Kidney (tissue), 14 donors: ENCODE data around the gene DCAF5. TPM values are rescaled to one million over a fixed set of nuclear protein-coding genes. Genes with fewer than 3 reads are reported as not detected.
"Not testable (repeated sequence)": the region's sequence is repeated elsewhere in the genome, so short reads cannot be mapped to it uniquely, and the experiment has no call there.

Experiments used
- DNase-seq, 5 donors: peaks; one replicate each; pipeline ENCODE4 v3.0.0-alpha.2; 2013 to 2020
- FAIRE-seq: peaks from 2 replicates; lab custom pipeline; 2012; peaks lifted over from hg19 to GRCh38; lab: Jason Lieb, UNC
- H3K27ac ChIP-seq, 2 donors: one replicate each; pipeline ENCODE4 v1.7.0; 2013; ENCODE audit warnings: low read depth in 2 of 2, low read length in 2 of 2, inconsistent platforms in 1 of 2
- H3K27me3 ChIP-seq: one replicate; pipeline ENCODE4 v1.7.1; 2013; ENCODE audit warnings: low read length, inconsistent platforms; ENCODE audit not compliant: control insufficient read depth, insufficient read depth
- H3K36me3 ChIP-seq, 3 donors: one replicate each; pipeline versions ENCODE4 v1.7.0 to v1.7.1; 2013; ENCODE audit warnings: low read length in 3 of 3, control low read depth in 1 of 3, inconsistent platforms in 1 of 3; ENCODE audit not compliant: insufficient read depth in 3 of 3, control insufficient read depth in 2 of 3
- H3K4me1 ChIP-seq, 3 donors: one replicate each; pipeline versions ENCODE4 v1.7.0 to v1.7.1; 2013; ENCODE audit warnings: low read length in 3 of 3, inconsistent platforms in 1 of 3, low read depth in 1 of 3; ENCODE audit not compliant: control insufficient read depth in 2 of 3, insufficient read depth in 2 of 3
- H3K4me3 ChIP-seq, 3 donors: one replicate each; pipeline versions ENCODE4 v1.7.0 to v1.8.1; 2013; ENCODE audit warnings: low read length in 3 of 3, control low read depth in 1 of 3, inconsistent platforms in 1 of 3
- H3K9ac ChIP-seq, 3 donors: one replicate each; pipeline versions ENCODE4 v1.7.0 to v1.7.1; 2013; ENCODE audit warnings: low read length in 3 of 3, control low read depth in 1 of 3, inconsistent platforms in 1 of 3
- H3K9me3 ChIP-seq, 3 donors: one replicate each; pipeline versions ENCODE4 v1.7.0 to v1.7.1; 2013; ENCODE audit warnings: low read length in 3 of 3, control low read depth in 1 of 3, inconsistent platforms in 1 of 3; ENCODE audit not compliant: control insufficient read depth in 2 of 3, insufficient read depth in 1 of 3
- intact Hi-C: fragments of 100-400 bp; cut with DNase I; formaldehyde crosslinking; loops from one replicate; pipeline ENCODE4 v1.11.1; 2022
- polyA plus RNA-seq: library from polyadenylated mRNA; stranded (reverse); fragments of 350-450 nt; fragmentation: Illumina TruSeq; extraction: RNeasy Lipid Tissue Mini Kit (QIAGEN cat#74804); gene quantifications from one replicate; pipeline ENCODE4 v1.2.3, GENCODE V29; 2014; ENCODE audit warnings: low read depth, low replicate concordance; ENCODE audit not compliant: insufficient read depth
- total RNA-seq: library from RNA; stranded (reverse); fragmentation: NEBNext Ultra II Directional; extraction: Animal tissue kit (Norgen Biotek cat#: 25700); gene quantifications from one replicate; pipeline ENCODE4 v1.2.1, GENCODE V29; 2021
- TF ChIP-seq, protein P1 (sequence below): IDR thresholded peaks from 3 replicates; pipeline ENCODE4 v1.5.1; 2012; ENCODE audit warnings: mild to moderate bottlenecking, moderate library complexity, borderline replicate concordance; ENCODE audit not compliant: insufficient read depth; ENCODE audit errors: extremely low read depth
- donor health status: control.
- donor health status: control.
- donor health status: control.
- donor health status: control.
- donor health status: control.
- donor health status: DM: yes; HTN: yes; CAD: no.
- donor health status: Normal renal cell carcinoma (clear cell type).

The DCAF5 gene
- total and polyA plus RNA-seq, 2 donors from 2014 or later = 17.3 to 51.0 TPM

GRCh38 chr14:69068744-69069421, 84.0 kb downstream of the DCAF5 start:
- Histone ChIP-seq H3K36me3 (peaks cover 0 to 15% (median 6%) of the 10 kb centered on the region in 3 donors), H3K27ac (no peak overlapping the region), H3K27me3 (no peaks in the 10 kb centered on the region), H3K9me3 (no peaks in the 10 kb centered on the region), H3K9ac (no peak overlapping the region), H3K4me3 (no peak overlapping the region), H3K4me1 (no peaks in the 10 kb centered on the region)
- DNase-seq (peak in 1 of 5 donors; percentile 39), FAIRE-seq (no peak)
- TF ChIP-seq, protein P1, sequence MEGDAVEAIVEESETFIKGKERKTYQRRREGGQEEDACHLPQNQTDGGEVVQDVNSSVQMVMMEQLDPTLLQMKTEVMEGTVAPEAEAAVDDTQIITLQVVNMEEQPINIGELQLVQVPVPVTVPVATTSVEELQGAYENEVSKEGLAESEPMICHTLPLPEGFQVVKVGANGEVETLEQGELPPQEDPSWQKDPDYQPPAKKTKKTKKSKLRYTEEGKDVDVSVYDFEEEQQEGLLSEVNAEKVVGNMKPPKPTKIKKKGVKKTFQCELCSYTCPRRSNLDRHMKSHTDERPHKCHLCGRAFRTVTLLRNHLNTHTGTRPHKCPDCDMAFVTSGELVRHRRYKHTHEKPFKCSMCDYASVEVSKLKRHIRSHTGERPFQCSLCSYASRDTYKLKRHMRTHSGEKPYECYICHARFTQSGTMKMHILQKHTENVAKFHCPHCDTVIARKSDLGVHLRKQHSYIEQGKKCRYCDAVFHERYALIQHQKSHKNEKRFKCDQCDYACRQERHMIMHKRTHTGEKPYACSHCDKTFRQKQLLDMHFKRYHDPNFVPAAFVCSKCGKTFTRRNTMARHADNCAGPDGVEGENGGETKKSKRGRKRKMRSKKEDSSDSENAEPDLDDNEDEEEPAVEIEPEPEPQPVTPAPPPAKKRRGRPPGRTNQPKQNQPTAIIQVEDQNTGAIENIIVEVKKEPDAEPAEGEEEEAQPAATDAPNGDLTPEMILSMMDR = no peak
- intact Hi-C loops = no loop called here

DNA sequence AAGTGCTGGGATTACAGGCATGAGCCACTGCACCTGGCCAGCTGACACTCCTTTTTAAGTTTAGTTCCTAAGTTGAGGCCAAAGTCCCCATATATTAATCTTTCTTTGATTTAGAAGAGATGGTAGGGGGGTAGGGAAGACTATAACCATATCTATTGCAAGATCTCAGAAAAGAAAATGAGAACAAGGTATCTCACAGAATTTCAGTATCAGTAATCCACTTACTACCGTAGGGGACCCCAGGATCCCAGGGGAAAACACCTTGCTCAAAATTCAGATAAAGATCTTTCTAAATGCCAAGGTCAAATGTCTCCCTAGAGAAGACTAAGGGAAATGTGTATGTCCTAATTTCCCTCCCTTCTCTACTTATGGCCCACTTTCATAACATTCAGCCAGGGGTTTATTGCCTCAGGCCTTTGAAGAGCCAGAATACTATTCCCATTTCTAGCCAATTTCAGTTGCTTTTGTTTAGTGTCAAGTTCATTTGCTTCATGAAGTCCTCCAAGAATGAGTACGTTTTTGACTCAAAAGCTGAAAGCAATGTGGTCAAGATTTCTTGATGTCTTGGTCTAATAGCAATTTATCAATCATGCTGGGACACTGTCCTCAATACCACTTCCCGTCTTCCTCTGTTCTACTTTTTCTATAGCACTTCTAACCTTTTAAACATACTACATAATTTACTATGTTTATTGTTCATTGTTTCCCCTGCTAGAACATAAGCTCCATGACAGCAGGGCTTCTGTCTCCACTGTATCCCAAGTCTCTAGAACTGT, 86.3 kb downstream of the DCAF5 start:
- H3K4me1 ChIP-seq = no peaks in the 10 kb centered on the region
- DNase-seq (no peak), FAIRE-seq (no peak)
- TF ChIP-seq, protein P1 = no peak
- no peak overlapping the region for H3K9ac ChIP-seq
- intact Hi-C loops = no loop called here
- no peak overlapping the region for H3K4me3 ChIP-seq
- H3K27me3 ChIP-seq = no peaks in the 10 kb centered on the region
- no peak overlapping the region for H3K27ac ChIP-seq
- no peaks in the 10 kb centered on the region for H3K9me3 ChIP-seq
- H3K36me3 ChIP-seq = peaks cover 2 to 21% (median 13%) of the 10 kb centered on the region in 3 donors

DNA sequence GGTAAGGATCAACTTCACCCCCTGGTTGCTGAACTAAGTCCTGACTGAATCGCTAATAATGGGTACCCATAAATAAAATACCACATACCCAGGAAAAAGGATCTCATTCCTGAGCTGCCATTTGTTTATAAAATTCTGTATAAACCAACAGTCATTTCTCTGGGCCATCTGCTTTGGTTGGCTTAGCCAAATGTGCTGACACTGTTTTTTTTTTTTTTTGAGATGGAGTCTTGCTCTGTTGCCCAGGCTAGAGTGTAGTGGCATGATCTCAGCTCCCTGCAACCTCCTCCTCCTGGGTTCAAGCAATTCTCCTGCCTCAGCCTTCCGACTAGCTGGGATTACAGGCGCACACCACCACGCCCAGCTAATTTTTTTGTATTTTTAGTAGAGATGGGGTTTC, 87.0 kb downstream of the DCAF5 start:
- H3K4me3 ChIP-seq = not testable (repeated sequence)

GRCh38 chr14:69064596-69064995, 88.3 kb downstream of the DCAF5 start:
- Histone ChIP-seq H3K27ac (no peak overlapping the region), H3K9ac (no peak overlapping the region), H3K9me3 (no peaks in the 10 kb centered on the region), H3K4me3 (no peak overlapping the region), H3K27me3 (no peaks in the 10 kb centered on the region), H3K4me1 (peaks cover 0 to 2% (median 0%) of the 10 kb centered on the region in 3 donors), H3K36me3 (peaks cover 2 to 37% (median 25%) of the 10 kb centered on the region in 3 donors)
- FAIRE-seq (no peak), DNase-seq (no peak)
- intact Hi-C loops = no loop called here
- TF ChIP-seq, protein P1 = no peak

More for the DNA sequence above, 87.0 kb downstream of the DCAF5 start:
- H3K9me3 ChIP-seq, H3K4me1 ChIP-seq, FAIRE-seq, DNase-seq, H3K27ac ChIP-seq, H3K9ac ChIP-seq, intact Hi-C loops, H3K27me3 ChIP-seq: not testable (repeated sequence)
- H3K36me3 ChIP-seq = peaks cover 2 to 27% (median 18%) of the 10 kb centered on the region in 3 donors
